ENCODE data around the gene SCARB2. TPM values are rescaled to one million over a fixed set of nuclear protein-coding genes. Genes with fewer than 3 reads are reported as not detected.

The SCARB2 gene
- total RNA-seq, 4 donors from 2014 or later = 178 to 271 (median 206) TPM

- intact Hi-C loops (cut with DNase I) = loop anchor here (10.0 kb wide), 1 partner anchor 56 kb away; the partner anchor contains the start of gene FAM47E
- no peaks in the 10 kb centered on the region for H3K27me3 ChIP-seq
- TF ChIP-seq CTCF (IDR thresholded peaks at IDR 0.05) (no peak), POLR2A (IDR thresholded peaks at IDR 0.05) (no peak)
- no peaks in the 10 kb centered on the region for H3K36me3 ChIP-seq
- peak overlapping the region; percentile 76 to 85 (median 84) for H3K27ac ChIP-seq
- WGBS, 2 donors = 37% methylated on average over 4 of the region's 4 CpGs
- peak; percentile 84 to 85 for DNase-seq
- no peak overlapping the region for H3K4me3 ChIP-seq (replicated peaks in 1 of 3)
- no peaks in the 10 kb centered on the region for H3K9me3 ChIP-seq
- peaks cover 57 to 89% of the 10 kb centered on the region in 2 donors for H3K4me1 ChIP-seq
These were observed 15.0 kb downstream of the SCARB2 start for GRCh38 chr4:76198411-76199237.

GRCh38 chr4:76197971-76198410 lies 15.6 kb downstream of the SCARB2 start:
- Histone ChIP-seq H3K36me3 (peaks cover 0 to under 1% of the 10 kb centered on the region in 2 donors), H3K27me3 (no peaks in the 10 kb centered on the region), H3K4me3 (replicated peaks in 1 of 3) (no peak overlapping the region), H3K27ac (peak overlapping the region; percentile 76 to 85 (median 84)), H3K9me3 (no peaks in the 10 kb centered on the region), H3K4me1 (peaks cover 57 to 85% of the 10 kb centered on the region in 2 donors)
- DNase-seq = peak; percentile 62 to 63
- intact Hi-C loops (cut with DNase I) = loop anchor here (10.0 kb wide), 1 partner anchor 57 kb away; the partner anchor contains the start of gene FAM47E
- whole genome bisulfite sequencing, 2 donors = 7 to 8% methylated on average over 5 of the region's 5 CpGs
- no peak for TF ChIP-seq POLR2A (IDR thresholded peaks at IDR 0.05)
- TF ChIP-seq CTCF (IDR thresholded peaks at IDR 0.05) = no peak

- Histone ChIP-seq H3K27ac (peak overlapping the region; percentile 76 to 85 (median 84)), H3K27me3 (no peaks in the 10 kb centered on the region), H3K9me3 (no peaks in the 10 kb centered on the region), H3K36me3 (peaks cover 2 to 3% of the 10 kb centered on the region in 2 donors), H3K4me1 (peaks cover 57 to 80% of the 10 kb centered on the region in 2 donors), H3K4me3 (replicated peaks in 1 of 3) (no peak overlapping the region)
- 67 to 70% methylated on average over 10 of the region's 10 CpGs for WGBS, 2 donors
- DNase-seq = no peak
- no peak for TF ChIP-seq CTCF (IDR thresholded peaks at IDR 0.05)
- no peak for TF ChIP-seq POLR2A (IDR thresholded peaks at IDR 0.05)
- intact Hi-C loops (cut with DNase I) = loop anchor here (10.0 kb wide), 1 partner anchor 58 kb away; the partner anchor contains the start of gene FAM47E
These were observed 16.4 kb downstream of the SCARB2 start for GRCh38 chr4:76197031-76197743.

- H3K36me3 ChIP-seq = peaks cover 2 to 8% of the 10 kb centered on the region in 2 donors
- H3K4me3 ChIP-seq (replicated peaks in 1 of 3) = no peak overlapping the region
- H3K9me3 ChIP-seq = no peaks in the 10 kb centered on the region
- H3K27me3 ChIP-seq = no peaks in the 10 kb centered on the region
- no peak for TF ChIP-seq POLR2A (IDR thresholded peaks at IDR 0.05)
- no peak for TF ChIP-seq CTCF (IDR thresholded peaks at IDR 0.05)
- WGBS, 2 donors = 92 to 95% methylated on average over 2 of the region's 2 CpGs
- intact Hi-C loops (cut with DNase I) = loop anchor here (10.0 kb wide), 1 partner anchor 58 kb away; the partner anchor contains the start of gene FAM47E
- peaks cover 57 to 77% of the 10 kb centered on the region in 2 donors for H3K4me1 ChIP-seq
- peak overlapping the region; percentile 76 to 85 (median 84) for H3K27ac ChIP-seq
- no peak for DNase-seq
These were observed 17.2 kb downstream of the SCARB2 start for GRCh38 chr4:76196376-76196775.
